Limb (tissue), 2 donors: Measurements from ENCODE around the gene GBP2.

Experiments
- DNase-seq, 2 donors: peaks; one replicate each; pipeline ENCODE4 v3.0.0-alpha.2; 2016; ENCODE audit errors: extremely low spot score in 2 of 2

The GBP2 gene, protein sequence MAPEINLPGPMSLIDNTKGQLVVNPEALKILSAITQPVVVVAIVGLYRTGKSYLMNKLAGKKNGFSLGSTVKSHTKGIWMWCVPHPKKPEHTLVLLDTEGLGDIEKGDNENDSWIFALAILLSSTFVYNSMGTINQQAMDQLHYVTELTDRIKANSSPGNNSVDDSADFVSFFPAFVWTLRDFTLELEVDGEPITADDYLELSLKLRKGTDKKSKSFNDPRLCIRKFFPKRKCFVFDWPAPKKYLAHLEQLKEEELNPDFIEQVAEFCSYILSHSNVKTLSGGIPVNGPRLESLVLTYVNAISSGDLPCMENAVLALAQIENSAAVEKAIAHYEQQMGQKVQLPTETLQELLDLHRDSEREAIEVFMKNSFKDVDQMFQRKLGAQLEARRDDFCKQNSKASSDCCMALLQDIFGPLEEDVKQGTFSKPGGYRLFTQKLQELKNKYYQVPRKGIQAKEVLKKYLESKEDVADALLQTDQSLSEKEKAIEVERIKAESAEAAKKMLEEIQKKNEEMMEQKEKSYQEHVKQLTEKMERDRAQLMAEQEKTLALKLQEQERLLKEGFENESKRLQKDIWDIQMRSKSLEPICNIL

GRCh38 chr1:89125913-89126580 is at the start of gene GBP2:
TSS of gene GBP2 (minus strand) at chr1:89126114. CDS start at chr1:89121966, 4,148 bp downstream.
- no peak for DNase-seq

DNA sequence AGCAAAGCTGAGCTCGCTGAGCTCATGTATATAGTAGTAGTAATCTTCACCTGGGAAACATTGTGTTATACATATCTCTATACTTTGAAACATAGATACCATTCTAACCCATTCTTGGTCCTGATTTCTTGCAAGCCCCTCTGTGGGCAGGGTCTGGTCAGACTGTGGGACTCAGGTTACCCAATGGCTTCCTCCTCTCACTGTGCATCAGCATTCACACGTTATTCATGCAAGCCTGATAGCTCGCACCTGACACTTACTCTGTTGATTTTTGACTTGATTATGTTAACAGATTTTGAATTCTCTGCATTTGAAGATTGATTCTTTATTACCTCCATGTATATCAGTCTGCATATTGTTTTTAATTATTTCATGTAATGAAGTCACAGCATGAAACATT is 48.6 kb upstream of the GBP2 start:
- DNase-seq, result no peak

- no peak for DNase-seq
These were observed 46.7 kb upstream of the GBP2 start for GRCh38 chr1:89172468-89173143.

GRCh38 chr1:89171067-89171438 is 45.1 kb upstream of the GBP2 start:
- DNase-seq, result no peak

DNA sequence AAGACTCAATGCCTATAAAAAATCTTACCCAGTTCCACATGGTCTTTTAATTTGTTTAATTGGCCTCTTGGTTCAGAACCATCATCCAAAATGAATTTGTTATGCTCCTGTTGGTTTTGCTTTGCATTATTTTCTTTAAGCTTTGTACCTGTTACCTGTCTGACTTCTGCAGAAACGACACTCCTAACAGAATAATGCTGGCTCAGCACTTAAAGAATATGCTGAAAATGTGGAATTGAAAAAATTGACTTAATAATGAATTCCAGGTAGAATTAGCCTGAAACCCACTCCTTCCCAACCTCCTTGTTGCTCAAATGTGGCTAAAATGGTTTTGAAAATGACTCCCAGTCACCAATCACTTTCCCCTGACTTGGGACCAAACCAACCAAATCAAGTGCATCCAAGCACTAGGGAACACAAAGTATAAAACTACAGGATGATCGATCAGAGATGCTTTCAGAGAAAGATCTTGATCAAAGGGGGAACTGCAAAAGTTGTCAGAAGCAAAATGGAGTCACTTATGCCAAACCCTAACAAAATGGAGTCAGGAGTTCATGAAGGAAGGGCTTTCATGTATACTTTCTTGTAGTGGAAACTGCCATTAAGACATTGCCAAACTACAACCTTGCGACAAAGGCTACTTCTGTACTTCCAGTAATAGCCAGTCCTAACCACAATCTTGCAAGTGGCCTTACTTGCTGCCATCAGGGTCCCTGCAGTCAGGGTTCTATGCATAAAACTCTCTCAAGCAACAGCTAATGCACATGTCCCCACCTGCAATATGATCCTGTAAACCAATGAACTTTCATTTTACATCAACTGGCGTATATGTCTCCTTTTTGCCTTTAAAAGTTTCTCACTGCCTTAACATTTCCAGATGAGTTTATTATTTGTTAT is 44.5 kb upstream of the GBP2 start:
- DNase-seq, result no peak

GRCh38 chr1:89169166-89169565 is 43.3 kb upstream of the GBP2 start:
- DNase-seq, result no peak

DNA sequence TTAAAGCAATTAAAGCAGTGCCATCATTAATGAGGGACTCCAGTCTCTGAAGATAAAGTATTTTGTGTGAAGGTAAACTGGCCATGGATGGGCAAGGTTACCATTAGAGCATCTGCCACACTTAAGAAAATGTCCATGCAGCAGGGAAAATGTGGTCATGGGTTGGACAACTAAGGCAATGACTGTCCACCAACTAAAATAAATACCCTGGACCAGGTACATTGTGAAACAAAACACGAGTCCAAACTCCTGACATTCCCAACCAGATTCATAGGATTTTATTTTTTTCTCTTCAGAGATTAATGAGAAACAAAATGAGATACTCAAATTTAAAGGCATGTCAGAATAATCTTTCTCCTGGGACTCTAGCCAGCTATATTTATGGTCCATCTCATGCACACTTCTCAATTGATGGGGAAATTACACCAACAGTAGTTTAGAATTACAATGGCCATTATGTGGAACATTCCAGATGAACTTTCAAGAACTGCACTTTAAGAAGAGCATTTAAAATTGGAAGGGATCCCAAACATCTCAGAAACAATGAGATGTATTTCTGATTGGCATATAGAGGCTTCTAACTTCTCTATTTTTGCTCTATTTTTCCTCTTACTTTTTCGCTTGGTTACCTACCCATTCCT is 41.8 kb upstream of the GBP2 start:
- no peak for DNase-seq

DNA sequence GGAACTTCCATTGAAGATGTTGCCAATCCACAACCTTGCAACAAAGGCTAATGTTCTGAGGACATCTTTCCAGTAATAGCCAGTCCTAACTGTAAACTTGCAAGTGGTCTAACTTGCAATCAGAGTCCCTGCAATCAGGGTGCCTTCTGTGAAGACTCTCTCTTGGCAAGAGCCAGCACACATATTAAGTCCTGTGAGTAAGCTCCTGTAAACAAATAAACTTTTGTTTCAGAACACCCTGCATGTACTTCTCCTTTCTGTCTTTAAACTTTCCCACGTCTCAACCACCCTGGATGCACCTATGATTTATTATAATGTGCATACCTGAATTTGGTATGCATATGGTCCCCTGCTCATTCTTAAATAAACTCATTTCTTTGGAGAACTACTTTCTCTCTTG is 40.8 kb upstream of the GBP2 start:
- DNase-seq, result no peak

GRCh38 chr1:89165811-89166210 is 39.9 kb upstream of the GBP2 start:
- DNase-seq, result no peak

GRCh38 chr1:89151047-89151446 is 25.1 kb upstream of the GBP2 start:
- DNase-seq, result no peak

- no peak for DNase-seq
These were observed 24.1 kb upstream of the GBP2 start for GRCh38 chr1:89149976-89150375.

GRCh38 chr1:89149229-89149628 is 23.3 kb upstream of the GBP2 start:
- no peak for DNase-seq

DNA sequence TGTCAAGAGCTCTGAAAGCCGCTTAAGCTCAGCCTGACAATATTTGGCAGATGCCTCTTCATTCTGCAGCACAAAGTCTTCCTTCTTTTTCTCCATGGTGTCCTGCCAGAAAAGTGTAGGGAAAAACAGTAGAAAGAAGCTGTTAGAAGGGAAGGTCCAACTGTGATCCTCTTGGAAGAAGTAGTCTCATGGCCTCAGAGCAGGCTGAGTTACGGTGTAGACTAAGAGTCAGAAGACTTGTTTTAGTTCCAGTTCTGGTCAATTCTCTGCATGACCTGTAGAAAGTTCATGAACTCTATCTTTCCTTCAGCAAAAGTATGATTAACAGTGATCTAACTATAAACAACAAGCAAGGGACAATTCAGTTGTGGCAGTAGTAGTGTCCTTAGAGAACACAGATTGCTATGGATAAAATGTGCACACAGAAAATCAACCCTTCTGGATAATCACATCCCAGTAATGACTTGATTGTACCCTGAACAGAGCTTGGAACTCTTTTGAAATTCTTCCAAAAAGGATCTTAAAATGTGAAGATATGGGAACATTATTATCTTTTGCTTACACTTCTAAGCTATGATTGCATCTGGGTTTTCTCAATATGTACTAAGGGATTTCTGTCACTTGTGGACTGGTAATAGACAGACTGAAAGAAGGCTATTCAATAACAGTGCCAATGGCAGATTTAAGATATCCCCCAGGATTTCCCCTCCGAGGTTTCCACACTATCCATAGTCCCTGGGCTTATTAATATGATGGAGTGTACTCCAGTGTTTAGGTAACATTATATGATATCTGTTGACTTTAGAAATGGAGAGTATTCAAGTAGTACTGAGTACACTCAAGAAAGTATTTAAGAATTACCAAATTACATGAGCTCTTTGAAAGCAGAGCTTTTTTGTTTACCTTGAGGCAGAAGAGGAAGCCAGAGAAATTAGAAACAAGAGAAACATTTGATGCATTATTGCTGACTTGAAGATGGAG is 22.1 kb upstream of the GBP2 start:
- no peak for DNase-seq

- DNase-seq, result no peak
These were observed 20.8 kb upstream of the GBP2 start for GRCh38 chr1:89146721-89147120.

GRCh38 chr1:89143484-89143883 is 17.6 kb upstream of the GBP2 start:
- no peak for DNase-seq

- DNase-seq, result no peak
These were observed 16.2 kb upstream of the GBP2 start for GRCh38 chr1:89142160-89142559.

DNA sequence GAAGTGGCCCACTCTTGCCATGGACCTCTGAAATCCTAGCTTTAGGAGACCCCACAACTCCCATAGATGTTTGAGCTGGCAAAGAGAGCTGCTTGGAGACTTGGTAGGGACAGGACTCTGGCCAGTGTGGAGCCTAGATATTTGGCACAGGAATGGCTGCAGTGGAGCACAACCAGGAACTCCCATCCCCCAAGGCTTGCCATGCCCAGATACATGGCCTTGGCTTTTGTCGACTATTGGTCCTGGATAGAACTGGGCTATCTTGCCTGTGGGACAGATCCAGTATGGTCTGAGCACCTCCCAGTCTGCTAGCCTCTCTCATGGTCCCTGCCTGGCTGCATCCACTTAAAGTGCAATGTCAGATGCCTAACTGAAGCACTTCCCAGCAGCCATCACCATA is 7.8 kb upstream of the GBP2 start:
- no peak for DNase-seq

DNA sequence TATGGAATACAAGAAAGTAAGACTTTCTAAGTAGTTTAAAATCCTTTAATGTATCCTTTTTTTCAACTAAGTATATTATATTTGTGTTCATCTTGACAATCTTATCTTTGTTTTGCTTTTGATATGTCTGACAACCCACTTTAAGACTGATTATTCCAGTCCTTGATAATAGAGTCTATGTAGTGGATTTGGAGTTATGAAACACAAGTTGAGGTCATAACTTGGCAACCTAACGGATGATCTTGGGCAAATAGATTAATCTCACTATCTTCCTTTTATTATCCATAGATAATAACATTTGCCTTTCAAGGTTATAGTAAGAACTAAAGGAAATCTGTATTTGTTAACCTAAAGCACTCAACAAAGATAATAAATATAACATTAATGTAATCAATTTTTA is 4.8 kb upstream of the GBP2 start:
- DNase-seq, result no peak

- no peak for DNase-seq
These were observed 4.0 kb upstream of the GBP2 start for GRCh38 chr1:89129911-89130310.
